ENCODE measurements around the gene ZFP69B.

DNA sequence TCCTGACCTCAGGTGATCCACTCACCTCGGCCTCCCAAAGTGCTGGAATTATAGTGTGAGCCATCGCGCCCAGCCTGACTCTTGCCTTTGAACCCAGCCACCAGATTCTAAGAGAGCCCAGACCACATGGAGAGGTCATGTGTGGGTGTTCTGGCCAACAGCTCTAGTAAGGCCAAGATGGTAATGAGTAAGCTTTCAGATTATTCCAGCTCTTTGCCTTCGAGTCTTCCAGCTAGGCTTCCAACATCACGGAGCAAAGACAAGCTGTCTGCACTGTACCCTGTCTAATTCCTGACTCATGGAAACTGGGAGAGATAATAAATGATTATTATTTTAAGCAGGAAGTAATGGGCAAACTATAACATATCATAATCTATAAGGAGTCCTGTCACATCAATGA, 14.8 kb upstream of the ZFP69B start:
- TF ChIP-seq, protein P1, sequence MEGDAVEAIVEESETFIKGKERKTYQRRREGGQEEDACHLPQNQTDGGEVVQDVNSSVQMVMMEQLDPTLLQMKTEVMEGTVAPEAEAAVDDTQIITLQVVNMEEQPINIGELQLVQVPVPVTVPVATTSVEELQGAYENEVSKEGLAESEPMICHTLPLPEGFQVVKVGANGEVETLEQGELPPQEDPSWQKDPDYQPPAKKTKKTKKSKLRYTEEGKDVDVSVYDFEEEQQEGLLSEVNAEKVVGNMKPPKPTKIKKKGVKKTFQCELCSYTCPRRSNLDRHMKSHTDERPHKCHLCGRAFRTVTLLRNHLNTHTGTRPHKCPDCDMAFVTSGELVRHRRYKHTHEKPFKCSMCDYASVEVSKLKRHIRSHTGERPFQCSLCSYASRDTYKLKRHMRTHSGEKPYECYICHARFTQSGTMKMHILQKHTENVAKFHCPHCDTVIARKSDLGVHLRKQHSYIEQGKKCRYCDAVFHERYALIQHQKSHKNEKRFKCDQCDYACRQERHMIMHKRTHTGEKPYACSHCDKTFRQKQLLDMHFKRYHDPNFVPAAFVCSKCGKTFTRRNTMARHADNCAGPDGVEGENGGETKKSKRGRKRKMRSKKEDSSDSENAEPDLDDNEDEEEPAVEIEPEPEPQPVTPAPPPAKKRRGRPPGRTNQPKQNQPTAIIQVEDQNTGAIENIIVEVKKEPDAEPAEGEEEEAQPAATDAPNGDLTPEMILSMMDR (conservative IDR thresholded peaks at IDR 0.05): no peak
- TF ChIP-seq EZH2 (IDR thresholded peaks at IDR 0.05; ENCODE audit: low read depth): no peak

Data from PC-9 (cell line).